Transverse colon (tissue), 3 donors: ENCODE results near the gene ENO2.

ENCODE experiments used
- POLR2A ChIP-seq: fragments of 450-650 bp; IDR thresholded peaks from one replicate; pipeline ENCODE4 v1.6.1; 2016; ENCODE audit warnings: antibody characterized with exemption, mild to moderate bottlenecking, moderate library complexity
- TF ChIP-seq, protein P1 (sequence below), 5 experiments: fragments of 200-600 bp in 3 of 5; fragments of 450-650 bp in 2 of 5; sonication (generic) in 3 of 5; IDR thresholded peaks; 1 replicate in 2 of 5; 2 replicates in 3 of 5; pipeline ENCODE4 v1.5.1; 2016 to 2017; ENCODE audit warnings: antibody characterized with exemption in 5 of 5, inconsistent platforms in 3 of 5, mild to moderate bottlenecking in 2 of 5, moderate library complexity in 1 of 5

DNA sequence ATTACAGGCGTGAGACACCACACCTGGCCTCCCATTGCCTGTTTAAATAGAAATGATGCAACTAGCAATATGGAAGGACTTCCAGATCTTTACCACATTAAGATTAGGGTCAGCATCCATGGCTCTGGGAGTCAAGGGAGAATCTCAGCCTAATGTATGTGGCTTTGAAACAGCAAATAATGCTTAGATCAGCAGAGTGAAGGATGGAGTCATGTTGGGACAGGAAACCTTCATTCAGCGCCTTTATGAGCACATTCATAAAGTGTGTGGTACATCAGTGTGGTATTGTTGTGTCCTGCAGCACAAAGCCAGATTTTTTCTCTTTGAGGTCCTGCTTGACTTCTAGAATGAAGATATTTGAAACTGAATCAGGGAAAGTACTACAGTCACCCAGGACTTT is 26.0 kb upstream of the ENO2 start:
- TF ChIP-seq, protein P1, sequence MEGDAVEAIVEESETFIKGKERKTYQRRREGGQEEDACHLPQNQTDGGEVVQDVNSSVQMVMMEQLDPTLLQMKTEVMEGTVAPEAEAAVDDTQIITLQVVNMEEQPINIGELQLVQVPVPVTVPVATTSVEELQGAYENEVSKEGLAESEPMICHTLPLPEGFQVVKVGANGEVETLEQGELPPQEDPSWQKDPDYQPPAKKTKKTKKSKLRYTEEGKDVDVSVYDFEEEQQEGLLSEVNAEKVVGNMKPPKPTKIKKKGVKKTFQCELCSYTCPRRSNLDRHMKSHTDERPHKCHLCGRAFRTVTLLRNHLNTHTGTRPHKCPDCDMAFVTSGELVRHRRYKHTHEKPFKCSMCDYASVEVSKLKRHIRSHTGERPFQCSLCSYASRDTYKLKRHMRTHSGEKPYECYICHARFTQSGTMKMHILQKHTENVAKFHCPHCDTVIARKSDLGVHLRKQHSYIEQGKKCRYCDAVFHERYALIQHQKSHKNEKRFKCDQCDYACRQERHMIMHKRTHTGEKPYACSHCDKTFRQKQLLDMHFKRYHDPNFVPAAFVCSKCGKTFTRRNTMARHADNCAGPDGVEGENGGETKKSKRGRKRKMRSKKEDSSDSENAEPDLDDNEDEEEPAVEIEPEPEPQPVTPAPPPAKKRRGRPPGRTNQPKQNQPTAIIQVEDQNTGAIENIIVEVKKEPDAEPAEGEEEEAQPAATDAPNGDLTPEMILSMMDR (IDR thresholded peaks at IDR 0.05): no peak
- no peak for TF ChIP-seq POLR2A
